GM18867 (cell line): ENCODE data around the gene NDOR1.
"Not testable (repeated sequence)": the region's sequence is repeated elsewhere in the genome, so short reads cannot be mapped to it uniquely, and the experiment has no call there.

Source experiments
- ATAC-seq: cut with Tn5 transposase; IDR thresholded peaks from one replicate; pipeline ENCODE4 v1.9.1; 2021; ENCODE audit warnings: mild to moderate bottlenecking, moderate library complexity; ENCODE audit not compliant: unreplicated experiment

The NDOR1 gene

DNA sequence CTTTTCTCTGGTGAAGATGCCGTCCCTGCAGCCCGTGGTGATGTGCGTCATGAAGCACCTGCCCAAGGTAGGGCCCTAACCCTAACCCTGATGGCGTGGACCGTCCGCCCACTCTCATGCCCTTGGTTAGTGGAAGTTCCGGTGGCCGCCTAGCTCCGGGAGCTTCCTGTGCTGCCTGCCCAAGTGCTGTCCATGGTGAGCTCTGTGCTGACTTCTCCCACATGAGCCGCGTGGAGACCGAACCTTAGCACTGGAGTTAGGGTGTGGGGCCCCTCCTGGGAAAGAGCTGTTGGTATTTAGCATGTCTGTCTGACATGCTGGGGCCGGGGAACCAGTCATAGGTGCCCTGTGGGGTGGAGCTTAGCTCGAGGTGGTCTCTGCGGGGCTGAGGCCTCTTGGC lies 50.9 kb downstream of the NDOR1 start:
- no peak for ATAC-seq

DNA sequence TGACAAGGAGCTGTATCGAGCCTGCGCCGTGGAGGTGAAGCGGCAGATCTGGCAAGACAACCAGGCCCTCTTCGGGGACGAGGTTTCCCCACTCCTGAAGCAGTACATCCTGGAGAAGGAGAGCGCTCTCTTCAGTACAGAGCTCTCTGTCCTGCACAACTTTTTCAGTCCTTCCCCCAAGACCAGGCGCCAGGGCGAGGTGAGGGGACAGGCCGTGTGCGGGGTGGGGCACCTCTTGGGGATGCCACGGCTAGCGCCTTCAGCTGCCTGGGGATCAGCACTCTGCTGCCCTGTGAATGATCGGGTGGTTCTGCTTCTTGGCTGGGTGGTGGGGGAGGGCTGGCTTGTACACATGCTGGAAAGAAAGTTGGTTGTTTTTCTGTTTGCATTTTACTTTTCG lies 51.4 kb downstream of the NDOR1 start:
- no peak for ATAC-seq

GRCh38 chr9:137262173-137262908 lies 56.8 kb downstream of the NDOR1 start:
- not testable (repeated sequence) for ATAC-seq

DNA sequence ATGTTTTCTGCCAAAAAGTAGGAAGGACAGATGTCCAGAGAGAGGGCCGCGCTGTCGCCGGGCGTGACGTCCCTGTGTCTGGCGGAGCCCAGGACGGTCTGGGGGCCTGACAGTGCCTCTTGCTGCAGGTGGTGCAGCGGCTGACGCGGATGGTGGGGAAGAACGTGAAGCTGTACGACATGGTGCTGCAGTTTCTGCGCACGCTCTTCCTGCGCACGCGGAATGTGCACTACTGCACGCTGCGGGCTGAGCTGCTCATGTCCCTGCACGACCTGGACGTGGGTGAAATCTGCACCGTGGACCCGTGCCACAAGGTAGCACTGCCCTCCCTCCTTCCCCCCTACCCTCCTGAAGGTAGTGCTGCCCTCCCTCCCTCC lies 57.4 kb downstream of the NDOR1 start:
- no peak for ATAC-seq

DNA sequence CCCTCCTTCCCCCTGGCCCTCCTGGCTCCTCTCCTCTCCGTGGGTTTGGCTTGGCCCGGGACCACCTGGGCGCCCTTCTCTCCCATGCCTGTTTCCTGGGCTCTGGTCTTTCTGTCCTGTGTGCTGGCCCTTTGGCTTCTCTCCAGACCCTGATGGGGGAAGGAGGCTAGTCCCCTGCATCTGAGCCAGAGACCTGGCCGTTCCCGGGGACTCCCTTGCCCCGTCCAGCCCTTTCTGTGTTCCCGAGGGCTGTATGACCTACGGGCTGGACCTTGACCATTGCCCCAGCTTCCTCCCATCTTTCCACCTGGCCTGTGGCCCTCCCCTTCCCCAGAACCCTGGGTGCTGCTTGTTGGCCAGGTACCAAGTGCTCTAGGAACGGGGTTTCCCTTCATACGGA lies 58.0 kb downstream of the NDOR1 start:
- ATAC-seq = no peak

- ATAC-seq = no peak
Observed at GRCh38 chr9:137264067-137264466, 58.6 kb downstream of the NDOR1 start.

GRCh38 chr9:137265496-137266161 lies 60.1 kb downstream of the NDOR1 start:
- ATAC-seq = no peak

DNA sequence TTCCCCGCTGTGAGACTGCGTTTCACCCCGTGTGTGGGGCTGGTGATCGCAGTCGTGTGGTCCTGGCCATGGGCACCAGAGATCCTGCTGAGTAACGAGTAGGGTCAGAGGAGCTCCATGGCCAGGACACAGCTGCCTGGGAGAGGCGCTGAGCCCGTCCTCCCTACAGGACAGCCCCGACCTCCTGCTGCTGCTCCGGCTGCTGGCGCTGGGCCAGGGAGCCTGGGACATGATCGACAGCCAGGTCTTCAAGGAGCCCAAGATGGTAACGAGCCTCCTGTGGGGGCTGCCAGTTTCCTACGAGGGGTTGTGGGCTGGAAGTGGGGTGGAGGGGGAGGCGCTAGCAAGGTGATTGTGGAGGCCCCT lies 60.6 kb downstream of the NDOR1 start:
- ATAC-seq = no peak
